Neuron (in vitro differentiated cells): ENCODE results near the gene SSU72.

ENCODE experiments used
- H2AFZ ChIP-seq: one replicate; pipeline ENCODE4 v1.6.1; 2013; ENCODE audit warnings: low read depth, mild to moderate bottlenecking, inconsistent platforms, low read length, moderate library complexity
- H3K27me3 ChIP-seq: one replicate; pipeline ENCODE4 v1.6.1; 2013; ENCODE audit warnings: low read length; ENCODE audit not compliant: insufficient read depth
- H3K36me3 ChIP-seq: one replicate; pipeline ENCODE4 v1.6.1; 2013; ENCODE audit warnings: low read length; ENCODE audit not compliant: insufficient read depth
- H3K4me1 ChIP-seq: one replicate; pipeline ENCODE4 v1.6.1; 2013; ENCODE audit warnings: low read length; ENCODE audit not compliant: insufficient read depth
- H3K4me3 ChIP-seq: 2 replicates; pipeline ENCODE4 v1.5.1; 2013; ENCODE audit warnings: mild to moderate bottlenecking, low read length, moderate library complexity
- H3K9me3 ChIP-seq: one replicate; pipeline ENCODE4 v1.6.1; 2013; ENCODE audit warnings: low read length

The SSU72 gene

GRCh38 chr1:1574721-1575537, at the start of gene SSU72:
Gene SSU72, minus strand, starts transcription at chr1:1574863. Its CDS starts 306 bp downstream, at chr1:1574557.
- H3K9me3 ChIP-seq = no peaks in the 10 kb centered on the region
- peaks cover 5% of the 10 kb centered on the region for H3K36me3 ChIP-seq
- peaks cover 7% of the 10 kb centered on the region for H3K27me3 ChIP-seq
- H2AFZ ChIP-seq = peak within 1 kb of the TSS; percentile 30
- H3K4me3 ChIP-seq = peak within 1 kb of the TSS; percentile 88
- H3K4me1 ChIP-seq = peaks cover 13% of the 10 kb centered on the region

GRCh38 chr1:1623631-1624442, 49.2 kb upstream of the SSU72 start:
- Histone ChIP-seq H2AFZ (no peak overlapping the region), H3K27me3 (no peaks in the 10 kb centered on the region), H3K9me3 (no peaks in the 10 kb centered on the region), H3K4me3 (no peak overlapping the region), H3K4me1 (no peaks in the 10 kb centered on the region), H3K36me3 (peaks cover 19% of the 10 kb centered on the region)

DNA sequence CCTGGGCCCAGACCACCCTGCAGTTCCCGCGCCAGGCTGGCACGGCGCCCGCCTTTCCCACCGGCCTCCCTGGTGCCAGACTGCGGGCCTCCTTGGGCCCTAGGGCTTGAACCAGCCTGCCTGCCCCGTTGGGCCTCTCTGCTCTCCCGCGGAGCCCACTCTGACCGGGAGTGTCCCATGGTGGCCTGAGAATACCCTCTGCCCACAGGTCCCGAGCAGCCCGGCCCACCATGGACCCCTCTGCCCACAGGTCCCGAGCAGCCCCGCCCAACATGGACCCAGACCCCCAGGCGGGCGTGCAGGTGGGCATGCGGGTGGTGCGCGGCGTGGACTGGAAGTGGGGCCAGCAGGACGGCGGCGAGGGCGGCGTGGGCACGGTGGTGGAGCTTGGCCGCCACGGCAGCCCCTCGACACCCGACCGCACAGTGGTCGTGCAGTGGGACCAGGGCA, 48.5 kb upstream of the SSU72 start:
- Histone ChIP-seq H3K36me3 (peaks cover 18% of the 10 kb centered on the region), H3K4me1 (no peaks in the 10 kb centered on the region), H3K9me3 (no peaks in the 10 kb centered on the region), H3K4me3 (no peak overlapping the region), H3K27me3 (no peaks in the 10 kb centered on the region), H2AFZ (no peak overlapping the region)

- Histone ChIP-seq H3K4me1 (no peaks in the 10 kb centered on the region), H3K36me3 (peaks cover 16% of the 10 kb centered on the region), H3K27me3 (no peaks in the 10 kb centered on the region), H3K4me3 (no peak overlapping the region), H3K9me3 (no peaks in the 10 kb centered on the region), H2AFZ (no peak overlapping the region)
Measured at GRCh38 chr1:1622788-1623094, 48.1 kb upstream of the SSU72 start.

- H3K27me3 ChIP-seq = no peaks in the 10 kb centered on the region
- no peak overlapping the region for H3K4me3 ChIP-seq
- H2AFZ ChIP-seq = no peak overlapping the region
- peaks cover 2% of the 10 kb centered on the region for H3K4me1 ChIP-seq
- H3K9me3 ChIP-seq = no peaks in the 10 kb centered on the region
- peaks cover 13% of the 10 kb centered on the region for H3K36me3 ChIP-seq
Measured at GRCh38 chr1:1622010-1622787, 47.5 kb upstream of the SSU72 start.

- Histone ChIP-seq H3K4me3 (no peak overlapping the region), H3K4me1 (peaks cover 10% of the 10 kb centered on the region), H3K36me3 (peaks cover 10% of the 10 kb centered on the region), H3K27me3 (no peaks in the 10 kb centered on the region), H3K9me3 (no peaks in the 10 kb centered on the region), H2AFZ (no peak overlapping the region)
Measured at GRCh38 chr1:1621173-1622009, 46.7 kb upstream of the SSU72 start.

DNA sequence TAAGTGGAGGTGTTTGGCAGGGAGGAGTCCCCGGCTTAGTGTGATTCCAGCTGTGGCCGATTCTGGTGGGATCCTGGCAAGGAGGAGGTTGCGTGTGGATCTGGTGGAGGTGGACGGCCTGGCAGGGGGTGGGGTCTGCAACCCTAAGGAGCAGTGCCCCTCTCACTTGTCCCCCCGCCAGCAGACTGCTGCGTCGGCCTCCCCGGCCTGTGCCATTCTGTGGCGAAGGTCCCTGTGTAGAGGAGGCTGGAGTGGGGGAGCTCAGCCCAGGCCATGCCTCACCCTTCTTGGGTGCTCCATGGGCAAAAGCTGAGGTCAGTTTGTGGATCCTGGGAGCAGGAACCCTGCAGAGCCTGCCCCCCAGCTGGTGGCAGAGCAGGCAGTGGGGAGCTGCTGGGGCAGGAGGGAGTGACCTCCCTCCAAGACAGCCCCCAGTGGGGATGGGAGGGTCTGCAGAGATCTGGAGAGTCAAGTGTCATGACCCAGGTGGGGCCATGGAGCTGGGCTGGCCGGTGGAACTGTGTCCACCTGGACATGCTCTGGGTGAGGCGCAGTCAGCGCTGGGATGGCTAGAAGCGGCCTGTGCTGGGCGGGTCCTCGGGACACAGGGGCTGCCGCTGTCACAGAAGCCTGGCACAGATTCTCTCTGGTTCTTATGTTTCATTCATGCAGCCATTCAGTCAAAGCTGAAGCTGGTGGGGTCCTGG, 45.9 kb upstream of the SSU72 start:
- H3K4me1 ChIP-seq = peaks cover 12% of the 10 kb centered on the region
- no peak overlapping the region for H3K4me3 ChIP-seq
- H3K36me3 ChIP-seq = peaks cover 10% of the 10 kb centered on the region
- no peaks in the 10 kb centered on the region for H3K27me3 ChIP-seq
- H3K9me3 ChIP-seq = no peaks in the 10 kb centered on the region
- no peak overlapping the region for H2AFZ ChIP-seq

- Histone ChIP-seq H3K4me3 (no peak overlapping the region), H2AFZ (no peak overlapping the region), H3K36me3 (peaks cover 10% of the 10 kb centered on the region), H3K9me3 (no peaks in the 10 kb centered on the region), H3K4me1 (peaks cover 12% of the 10 kb centered on the region), H3K27me3 (no peaks in the 10 kb centered on the region)
Measured at GRCh38 chr1:1619917-1620361, 45.3 kb upstream of the SSU72 start.

GRCh38 chr1:1618396-1619068, 43.9 kb upstream of the SSU72 start:
- Histone ChIP-seq H3K4me1 (peaks cover 24% of the 10 kb centered on the region), H2AFZ (no peak overlapping the region), H3K4me3 (no peak overlapping the region), H3K27me3 (no peaks in the 10 kb centered on the region), H3K36me3 (peaks cover 8% of the 10 kb centered on the region), H3K9me3 (no peaks in the 10 kb centered on the region)

DNA sequence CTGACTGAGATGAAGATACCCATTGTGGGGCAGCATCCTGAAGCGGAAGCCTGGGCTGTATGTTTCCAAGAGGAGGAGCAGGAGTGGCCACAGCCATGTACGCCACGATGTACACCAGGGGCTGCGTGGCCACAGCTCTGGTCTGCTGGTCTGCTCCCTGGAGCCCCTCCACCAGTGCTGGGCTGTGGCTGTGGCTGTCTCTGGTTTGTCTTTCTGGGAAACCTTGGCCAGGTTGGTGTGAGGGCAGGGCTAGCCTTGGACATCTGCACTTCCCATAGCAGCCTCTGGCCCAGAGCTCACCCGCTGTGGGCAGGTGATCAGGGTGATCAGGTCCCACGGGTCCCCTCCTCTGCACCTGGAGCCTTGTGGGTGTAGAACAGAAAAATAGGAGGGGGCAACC, 43.3 kb upstream of the SSU72 start:
- Histone ChIP-seq H3K4me1 (peaks cover 27% of the 10 kb centered on the region), H3K36me3 (peaks cover 8% of the 10 kb centered on the region), H3K4me3 (no peak overlapping the region), H3K9me3 (no peaks in the 10 kb centered on the region), H3K27me3 (no peaks in the 10 kb centered on the region), H2AFZ (no peak overlapping the region)

DNA sequence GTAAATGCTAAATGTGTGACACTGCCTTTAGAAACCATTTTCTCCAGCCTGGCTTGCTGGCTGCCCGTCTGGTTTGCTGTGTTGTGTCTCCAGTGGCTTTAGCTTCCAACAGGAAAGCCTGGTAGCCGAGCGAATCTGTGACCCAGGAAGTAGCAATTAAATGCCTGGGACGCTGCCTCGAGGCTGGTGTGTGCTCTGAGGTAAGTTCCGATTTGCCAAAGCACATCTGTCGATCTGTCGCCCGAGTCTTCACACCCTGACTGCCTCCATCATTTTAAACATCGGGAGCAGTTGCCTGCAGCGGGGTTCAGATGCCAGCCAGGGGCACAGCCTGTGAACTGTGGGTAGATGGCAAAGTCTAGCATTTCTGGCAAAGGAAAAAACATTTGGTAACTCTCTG, 42.9 kb upstream of the SSU72 start:
- Histone ChIP-seq H3K9me3 (no peaks in the 10 kb centered on the region), H3K4me3 (no peak overlapping the region), H3K27me3 (no peaks in the 10 kb centered on the region), H3K4me1 (peaks cover 27% of the 10 kb centered on the region), H2AFZ (no peak overlapping the region), H3K36me3 (peaks cover 8% of the 10 kb centered on the region)
